Activated T-cell treated with anti-CD3 and anti-CD28 coated beads, Interleukin-2, amount 50 U/mL, for 24 hours (primary cell): Measurements from ENCODE around the gene PPP1R27.

ENCODE experiments used
- DNase-seq: peaks from one replicate; pipeline ENCODE4 v3.0.0-alpha.2; 2020
- H3K27ac Mint-ChIP-seq: 2 replicates; pipeline ENCODE4 v1.8.0; 2020; ENCODE audit warnings: mild to moderate bottlenecking, mixed read lengths
- H3K27me3 Mint-ChIP-seq: 2 replicates; pipeline ENCODE4 v1.8.0; 2020; ENCODE audit warnings: mixed read lengths
- H3K36me3 Mint-ChIP-seq: 2 replicates; pipeline ENCODE4 v1.8.0; 2020; ENCODE audit warnings: low read depth, mixed read lengths
- H3K4me1 Mint-ChIP-seq: 2 replicates; pipeline ENCODE4 v1.8.0; 2020; ENCODE audit warnings: low read depth, mixed read lengths
- H3K4me3 Mint-ChIP-seq: 2 replicates; pipeline ENCODE4 v1.8.0; 2020; ENCODE audit warnings: mild to moderate bottlenecking, moderate library complexity, mixed read lengths
- H3K9me3 Mint-ChIP-seq: 2 replicates; pipeline ENCODE4 v1.8.0; 2020; ENCODE audit warnings: mixed read lengths

Gene PPP1R27

DNA sequence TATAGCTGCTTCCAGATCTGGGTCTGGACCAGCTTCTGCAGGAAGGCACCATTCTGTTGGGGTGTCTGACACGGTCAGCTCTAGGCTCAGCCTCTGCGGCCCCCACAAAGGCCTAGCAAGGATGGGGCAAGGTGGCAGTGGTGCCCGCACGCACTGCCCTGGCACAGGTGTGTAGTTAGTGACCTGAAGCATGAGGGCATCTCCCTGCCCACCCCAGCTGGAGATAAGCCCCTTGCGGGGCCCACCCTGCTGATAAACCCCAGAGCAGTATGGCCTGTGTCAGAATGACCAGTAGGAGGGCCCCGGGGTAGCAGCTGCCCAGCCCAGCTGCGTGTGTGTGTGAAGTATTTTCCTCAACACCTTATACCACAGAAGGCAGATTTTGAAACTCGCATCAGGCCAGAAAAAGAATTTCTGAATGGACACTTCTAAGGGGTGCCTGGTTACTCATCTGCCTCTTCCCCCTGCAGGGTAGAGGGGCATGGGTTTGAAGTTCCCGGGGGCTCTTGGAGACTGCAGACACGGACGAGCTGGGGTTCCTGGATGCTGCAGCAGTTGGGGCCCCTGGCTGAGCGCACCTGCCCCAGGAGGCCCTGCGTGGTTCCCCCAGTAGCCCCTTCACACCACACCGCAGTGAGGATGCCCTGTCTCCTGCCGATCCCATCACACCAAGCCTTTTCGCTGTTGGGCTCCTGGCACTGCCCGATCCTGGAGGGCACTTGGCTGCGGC, 31.8 kb upstream of the PPP1R27 start:
- peak overlapping the region; percentile 49 for H3K4me3 Mint-ChIP-seq
- H3K9me3 Mint-ChIP-seq: no peaks in the 10 kb centered on the region
- DNase-seq: peak; percentile 54
- peak overlapping the region; percentile 86 for H3K27ac Mint-ChIP-seq
- no peaks in the 10 kb centered on the region for H3K27me3 Mint-ChIP-seq
- peaks cover 52% of the 10 kb centered on the region for H3K4me1 Mint-ChIP-seq
- peaks cover 84% of the 10 kb centered on the region for H3K36me3 Mint-ChIP-seq

GRCh38 chr17:81865733-81866439, 31.0 kb upstream of the PPP1R27 start:
- peaks cover 90% of the 10 kb centered on the region for H3K36me3 Mint-ChIP-seq
- peak; percentile 52 for DNase-seq
- peaks cover 54% of the 10 kb centered on the region for H3K4me1 Mint-ChIP-seq

GRCh38 chr17:81865358-81865732, 30.5 kb upstream of the PPP1R27 start:
- Mint-ChIP-seq H3K4me1 (peaks cover 54% of the 10 kb centered on the region), H3K9me3 (no peaks in the 10 kb centered on the region), H3K27ac (peak overlapping the region; percentile 86), H3K27me3 (peaks cover 2% of the 10 kb centered on the region), H3K4me3 (no peak overlapping the region), H3K36me3 (peaks cover 88% of the 10 kb centered on the region)
- peak; percentile 41 for DNase-seq

More at GRCh38 chr17:81865733-81866439, 31.0 kb upstream of the PPP1R27 start:
- Mint-ChIP-seq H3K27me3 (no peaks in the 10 kb centered on the region), H3K9me3 (no peaks in the 10 kb centered on the region), H3K27ac (peak overlapping the region; percentile 86), H3K4me3 (no peak overlapping the region)

GRCh38 chr17:81863833-81864768, 29.3 kb upstream of the PPP1R27 start:
- peaks cover 2% of the 10 kb centered on the region for H3K27me3 Mint-ChIP-seq
- peaks cover 51% of the 10 kb centered on the region for H3K4me1 Mint-ChIP-seq
- H3K27ac Mint-ChIP-seq: peak overlapping the region; percentile 79
- no peak for DNase-seq
- peak overlapping the region; percentile 17 for H3K4me3 Mint-ChIP-seq
- H3K36me3 Mint-ChIP-seq: peaks cover 83% of the 10 kb centered on the region
- H3K9me3 Mint-ChIP-seq: no peaks in the 10 kb centered on the region

DNA sequence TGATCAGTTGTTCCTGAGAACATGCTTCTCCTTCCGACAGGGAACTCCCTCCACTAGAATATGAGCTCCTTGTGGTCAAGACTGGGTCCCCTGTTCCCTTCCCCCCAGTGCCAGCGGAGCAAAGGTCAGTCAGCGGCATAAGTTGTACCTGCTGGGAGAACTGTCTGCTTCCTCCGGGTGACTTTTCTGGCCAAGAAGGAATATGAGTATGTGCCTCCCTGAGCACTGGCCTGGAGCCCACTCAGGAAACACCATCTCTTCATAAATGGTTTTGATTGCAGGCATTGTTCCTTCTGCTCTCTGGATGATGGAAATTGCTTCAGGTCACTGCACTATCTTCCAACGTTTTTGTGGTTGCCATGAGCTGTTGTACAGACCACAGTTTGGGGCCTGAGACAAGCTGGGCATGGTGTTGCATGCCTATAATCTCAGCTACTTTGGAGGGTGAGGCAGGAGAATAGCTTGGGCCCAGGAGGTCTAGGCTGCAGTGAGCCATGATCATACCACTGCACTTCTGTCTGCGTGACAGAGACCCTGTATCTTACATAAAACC, 28.3 kb upstream of the PPP1R27 start:
- Mint-ChIP-seq H3K27me3 (peaks cover 2% of the 10 kb centered on the region), H3K9me3 (no peaks in the 10 kb centered on the region), H3K27ac (peak overlapping the region; percentile 79), H3K4me3 (peak overlapping the region; percentile 63), H3K4me1 (peaks cover 57% of the 10 kb centered on the region), H3K36me3 (peaks cover 84% of the 10 kb centered on the region)
- no peak for DNase-seq

DNA sequence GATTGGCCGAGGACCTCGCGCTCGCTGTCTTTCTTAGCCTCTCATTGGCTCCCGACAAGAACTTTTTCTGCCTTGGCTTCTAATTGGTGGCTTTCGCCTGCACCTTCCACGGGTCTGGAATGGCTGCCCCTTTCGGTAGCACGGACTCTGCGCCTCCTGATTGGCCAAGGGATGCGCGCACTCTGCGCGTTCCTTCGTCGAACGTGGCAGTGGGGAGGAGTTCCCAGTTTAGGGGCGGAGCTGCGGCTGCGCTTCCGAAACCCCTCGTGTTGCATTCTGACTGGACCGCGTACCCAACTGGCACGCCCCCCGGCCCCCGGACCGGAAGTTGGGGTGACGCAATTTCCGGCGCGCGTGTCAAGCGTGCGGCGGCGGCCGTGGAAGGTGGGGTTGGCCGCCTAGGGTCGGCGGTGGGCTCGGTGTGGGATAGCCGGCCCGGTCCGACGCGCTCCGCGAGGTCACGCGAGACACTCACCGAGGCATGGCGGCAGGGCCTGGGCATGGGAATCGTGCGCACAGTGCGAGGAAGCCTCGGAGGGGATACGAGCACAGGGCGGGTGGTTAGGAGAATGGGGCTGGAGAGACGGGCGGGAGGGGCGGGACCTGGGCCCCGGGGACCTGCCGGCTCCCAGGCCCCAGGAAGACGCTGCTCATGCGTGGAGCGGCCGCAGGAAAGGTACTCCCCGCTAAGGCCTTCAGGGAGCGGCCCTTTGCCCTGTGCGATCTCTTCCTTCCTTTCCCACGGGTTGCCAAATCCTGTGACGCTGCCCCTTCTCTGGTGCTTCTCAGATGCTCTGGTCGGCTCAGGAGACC, 26.1 kb upstream of the PPP1R27 start:
- H3K36me3 Mint-ChIP-seq: peaks cover 83% of the 10 kb centered on the region
- DNase-seq: peak; percentile 100
- H3K4me3 Mint-ChIP-seq: peak overlapping the region; percentile 97
- H3K27ac Mint-ChIP-seq: peak overlapping the region; percentile 98
- peaks cover 2% of the 10 kb centered on the region for H3K27me3 Mint-ChIP-seq
- H3K4me1 Mint-ChIP-seq: peaks cover 48% of the 10 kb centered on the region
- H3K9me3 Mint-ChIP-seq: no peaks in the 10 kb centered on the region

DNA sequence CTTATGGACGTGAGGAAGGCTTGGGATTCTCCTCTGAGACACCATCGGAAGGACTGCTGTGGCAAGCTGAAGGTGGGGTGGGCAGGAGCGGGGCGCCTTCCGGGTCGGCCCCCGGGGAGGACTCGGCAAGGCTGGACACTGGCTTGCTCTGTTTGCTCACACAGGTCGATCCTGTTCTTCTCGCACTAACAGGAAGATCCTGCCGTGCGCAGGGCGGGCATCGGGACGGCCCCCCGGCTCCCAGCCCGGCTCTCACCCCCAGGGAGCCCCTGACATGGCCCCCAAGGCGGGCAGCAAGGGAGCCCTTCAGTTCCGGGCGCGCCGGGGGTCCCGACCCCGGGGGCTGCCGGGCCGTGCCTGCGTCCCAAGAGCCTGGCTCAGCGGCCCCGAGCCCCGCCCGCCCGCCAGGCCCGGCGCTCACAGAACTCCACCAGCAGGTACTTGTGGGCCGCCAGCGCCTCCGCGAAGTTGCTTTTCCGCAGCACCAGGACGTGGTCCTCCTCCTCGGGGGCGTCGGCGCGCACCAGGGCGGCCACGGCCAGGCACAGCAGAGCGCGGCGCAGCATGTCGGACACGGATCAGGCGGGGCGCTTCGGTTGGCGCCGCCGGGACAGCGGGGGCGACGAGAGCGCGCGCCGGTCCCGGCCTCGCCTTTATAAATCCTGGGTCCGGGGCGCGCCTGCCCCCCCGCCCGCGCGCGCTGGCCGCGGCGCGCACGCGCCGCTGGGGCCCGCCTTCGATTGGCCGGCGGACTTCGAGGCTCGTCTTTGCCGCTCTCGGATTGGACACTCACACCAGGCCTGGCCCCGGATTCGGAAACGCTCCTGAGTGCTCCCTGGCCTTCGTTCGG, 25.3 kb upstream of the PPP1R27 start, which contains the start of gene P4HB:
P4HB (minus strand) TSS at position 630 of the 850 bp plus-strand sequence; CDS start at position 566, 64 bp downstream.
- Mint-ChIP-seq H3K27ac (peak within 1 kb of the TSS; percentile 98), H3K9me3 (no peaks in the 10 kb centered on the region), H3K4me1 (peaks cover 48% of the 10 kb centered on the region), H3K36me3 (peaks cover 83% of the 10 kb centered on the region), H3K27me3 (peaks cover 2% of the 10 kb centered on the region), H3K4me3 (peak within 1 kb of the TSS; percentile 97)
- DNase-seq: peak; percentile 95

DNA sequence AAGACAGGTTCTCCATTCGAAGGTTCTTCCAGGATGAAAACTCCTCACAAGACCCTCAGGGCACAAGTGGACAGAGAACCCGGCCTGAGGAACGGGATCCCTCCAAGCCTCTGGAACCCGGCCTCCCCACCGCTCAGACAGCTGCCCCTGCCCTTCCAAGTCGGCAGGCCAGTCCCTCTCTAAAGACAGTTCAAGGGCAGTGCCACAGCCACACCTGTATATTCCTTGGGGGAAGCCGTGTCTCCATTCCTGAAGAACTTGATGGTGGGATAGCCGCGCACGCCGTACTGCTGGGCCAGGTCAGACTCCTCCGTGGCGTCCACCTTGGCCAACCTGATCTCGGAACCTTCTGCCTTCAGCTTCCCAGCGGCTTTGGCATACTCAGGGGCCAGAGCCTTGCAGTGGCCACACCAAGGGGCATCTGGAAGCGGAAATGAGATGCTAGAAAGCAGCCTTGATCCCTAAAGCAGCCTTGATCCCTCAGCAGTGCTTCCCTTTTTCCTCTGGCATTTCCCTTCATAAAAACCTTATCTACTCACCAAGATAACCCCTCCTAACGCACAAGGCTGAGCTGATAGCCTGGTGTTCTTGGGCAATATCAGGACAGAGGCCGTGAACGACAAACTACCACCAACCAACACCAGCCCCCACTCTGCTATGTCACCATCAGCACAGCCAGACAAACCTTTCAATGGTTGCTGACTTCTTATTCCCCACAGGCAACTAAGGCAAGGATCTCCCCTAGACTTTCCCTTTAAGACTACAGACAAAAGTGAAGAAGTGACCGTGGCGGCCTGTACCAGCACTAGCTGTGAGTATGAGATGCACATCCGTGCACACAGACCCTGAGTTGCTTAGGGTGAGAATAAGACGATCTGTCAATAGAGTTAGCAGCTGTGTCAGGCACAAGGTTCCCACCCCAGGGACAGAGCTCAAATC, 24.4 kb upstream of the PPP1R27 start:
- H3K27ac Mint-ChIP-seq: peak overlapping the region; percentile 86
- peak overlapping the region; percentile 86 for H3K4me3 Mint-ChIP-seq
- no peaks in the 10 kb centered on the region for H3K9me3 Mint-ChIP-seq
- H3K27me3 Mint-ChIP-seq: peaks cover 2% of the 10 kb centered on the region
- peaks cover 50% of the 10 kb centered on the region for H3K4me1 Mint-ChIP-seq
- peak; percentile 42 for DNase-seq
- peaks cover 83% of the 10 kb centered on the region for H3K36me3 Mint-ChIP-seq

- Mint-ChIP-seq H3K36me3 (peaks cover 83% of the 10 kb centered on the region), H3K4me1 (peaks cover 46% of the 10 kb centered on the region), H3K27ac (peak overlapping the region; percentile 86), H3K9me3 (no peaks in the 10 kb centered on the region), H3K4me3 (peak overlapping the region; percentile 86), H3K27me3 (peaks cover 2% of the 10 kb centered on the region)
- no peak for DNase-seq
Observed at GRCh38 chr17:81858170-81858966, 23.5 kb upstream of the PPP1R27 start.

DNA sequence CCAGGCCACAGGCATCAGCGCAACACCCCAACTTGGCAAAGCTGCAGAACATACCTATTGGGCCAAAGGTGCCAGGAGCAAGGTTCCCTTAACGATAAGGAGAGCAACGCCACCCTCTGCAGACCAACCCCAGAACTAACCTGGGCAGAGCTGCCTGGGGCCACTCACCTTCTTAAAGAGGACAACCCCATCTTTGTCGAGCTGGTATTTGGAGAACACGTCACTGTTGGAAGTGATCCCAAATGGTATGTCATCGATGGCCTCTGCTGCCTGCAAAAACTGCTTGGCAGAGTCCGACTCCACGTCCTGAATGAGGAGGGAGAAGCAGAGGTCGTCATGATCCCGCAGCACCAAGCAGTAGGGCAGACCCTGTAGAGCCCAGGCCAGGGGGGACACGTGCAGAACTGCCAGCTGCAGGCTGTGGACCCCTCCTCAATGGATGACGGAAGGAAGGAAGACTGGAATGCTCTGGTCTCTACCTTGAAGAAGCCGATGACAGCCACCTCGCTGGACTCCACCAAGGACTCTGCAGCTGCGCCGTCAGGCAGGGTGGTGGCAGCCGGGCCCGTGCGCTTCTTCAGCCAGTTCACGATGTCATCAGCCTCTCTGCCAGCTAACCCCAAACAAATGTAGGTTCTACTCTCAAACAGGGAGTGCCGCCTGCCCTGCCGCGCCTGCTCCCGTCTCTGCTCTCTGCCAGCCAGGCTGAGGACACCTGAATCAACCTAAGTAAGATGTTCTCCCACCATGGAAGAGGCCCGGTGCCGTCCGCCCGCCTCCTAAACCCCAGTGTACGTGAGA, 20.3 kb upstream of the PPP1R27 start:
- Mint-ChIP-seq H3K36me3 (peaks cover 94% of the 10 kb centered on the region), H3K27ac (peak overlapping the region; percentile 68), H3K9me3 (no peaks in the 10 kb centered on the region), H3K27me3 (no peaks in the 10 kb centered on the region), H3K4me1 (peaks cover 34% of the 10 kb centered on the region), H3K4me3 (no peak overlapping the region)
- no peak for DNase-seq

DNA sequence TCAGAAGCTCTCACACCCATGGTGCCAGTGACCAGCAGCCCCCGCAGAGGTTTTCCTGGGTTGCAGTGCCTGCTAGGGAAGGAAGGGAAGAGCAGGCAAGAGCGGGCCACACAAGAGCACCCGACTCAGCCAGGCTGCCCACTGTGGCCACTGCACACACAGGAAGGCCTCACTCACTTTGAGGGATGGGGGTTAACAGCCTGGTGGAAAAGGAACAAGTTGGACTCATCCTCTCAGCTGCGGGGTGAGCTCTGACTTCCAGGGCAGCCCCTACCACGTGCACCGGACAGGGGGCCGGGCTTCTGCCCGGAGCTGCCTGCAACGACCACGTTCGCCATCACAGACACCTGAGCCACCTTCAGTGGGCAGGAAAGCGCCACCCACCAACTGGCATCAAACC, 17.4 kb upstream of the PPP1R27 start:
- H3K27me3 Mint-ChIP-seq: no peaks in the 10 kb centered on the region
- no peaks in the 10 kb centered on the region for H3K9me3 Mint-ChIP-seq
- no peak for DNase-seq
- no peak overlapping the region for H3K27ac Mint-ChIP-seq
- H3K4me1 Mint-ChIP-seq: peaks cover 11% of the 10 kb centered on the region
- H3K4me3 Mint-ChIP-seq: no peak overlapping the region
- peaks cover 89% of the 10 kb centered on the region for H3K36me3 Mint-ChIP-seq
